GM18868 (cell line): ENCODE measurements around the gene C1orf174.

Experiments
- ATAC-seq: cut with Tn5 transposase; IDR thresholded peaks from one replicate; pipeline ENCODE4 v1.9.1; 2021; ENCODE audit warnings: mild to moderate bottlenecking, moderate library complexity; ENCODE audit not compliant: unreplicated experiment

The C1orf174 gene

GRCh38 chr1:3841491-3841890, 58.6 kb downstream of the C1orf174 start:
- ATAC-seq, result no peak
